GM21381 (cell line): ENCODE results near the gene UNC79.

Experiments
- ATAC-seq: cut with Tn5 transposase; IDR thresholded peaks from one replicate; pipeline ENCODE4 v1.9.1; 2021; ENCODE audit warnings: mild to moderate bottlenecking, moderate library complexity; ENCODE audit not compliant: unreplicated experiment

The UNC79 gene

GRCh38 chr14:93705513-93706156, 274.9 kb downstream of the UNC79 start:
- no peak for ATAC-seq

DNA sequence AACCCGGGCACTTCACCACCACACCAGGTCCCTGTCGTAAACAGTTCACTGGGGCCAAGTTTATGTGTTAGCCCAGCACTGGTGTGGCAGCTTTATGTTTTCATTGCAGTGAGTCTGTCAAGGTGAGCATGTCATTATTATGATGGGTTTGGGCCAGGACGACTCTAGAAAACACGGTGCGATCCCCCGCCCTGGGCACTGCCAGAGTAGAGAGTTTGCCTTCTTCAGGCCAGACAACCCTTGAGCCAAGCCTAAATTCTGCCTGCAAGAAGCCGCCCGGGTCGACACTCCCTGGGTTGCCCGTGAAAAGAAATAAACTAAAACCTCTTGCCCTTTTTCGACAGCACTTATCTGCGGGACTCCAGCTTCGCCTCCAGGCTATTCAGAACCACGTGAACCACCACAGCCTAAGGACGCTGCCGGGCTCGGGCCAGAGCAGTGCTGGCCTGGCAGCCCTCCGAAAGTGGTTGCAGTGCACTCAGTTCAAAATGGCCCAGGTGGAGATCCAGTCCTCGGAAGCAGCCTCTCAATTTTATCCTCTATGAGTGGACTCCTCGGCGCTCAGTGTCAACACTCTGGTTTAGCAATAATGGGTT, 275.7 kb downstream of the UNC79 start:
- ATAC-seq = no peak

GRCh38 chr14:93707475-93707874, 276.7 kb downstream of the UNC79 start:
- no peak for ATAC-seq

DNA sequence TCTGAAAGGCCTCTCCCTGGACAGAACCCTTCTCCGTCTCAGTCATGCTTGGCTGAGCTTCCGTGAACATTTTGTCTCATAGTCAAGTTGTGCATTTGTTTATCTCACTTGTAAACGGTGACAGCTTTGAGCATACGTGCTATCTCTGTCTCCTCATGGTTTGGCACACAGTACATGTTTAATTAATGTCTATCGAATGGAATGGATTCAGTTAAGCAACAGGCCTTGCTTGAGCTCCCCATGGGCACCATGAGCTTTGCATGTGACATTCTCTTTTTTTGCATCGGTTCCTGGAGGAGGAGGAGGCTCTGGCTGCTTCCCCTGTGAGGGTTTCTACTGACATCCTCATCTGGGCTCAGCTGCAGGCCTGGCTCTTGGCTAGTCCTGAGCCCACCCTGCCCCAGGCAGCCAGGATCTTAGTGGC, 277.6 kb downstream of the UNC79 start:
- ATAC-seq = no peak

DNA sequence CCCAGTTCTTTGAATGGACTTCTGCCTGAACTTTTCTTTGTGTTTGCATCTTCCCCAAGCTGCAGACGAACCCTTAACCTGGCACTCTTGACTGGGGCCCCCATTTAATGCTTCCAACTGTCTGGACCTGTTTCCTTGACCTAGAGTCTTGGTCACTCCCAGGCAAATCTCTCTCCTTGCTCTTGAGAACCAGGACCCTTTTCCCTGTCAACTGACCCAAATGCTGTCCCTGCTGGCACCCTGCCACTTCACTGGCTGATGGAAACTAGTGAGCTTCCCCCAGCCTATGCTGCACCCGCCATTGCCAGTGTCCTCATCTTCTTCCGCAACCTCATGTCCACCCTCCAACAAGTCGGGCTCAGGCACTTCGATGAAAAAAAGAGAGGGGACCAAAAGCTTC, 278.1 kb downstream of the UNC79 start:
- ATAC-seq = no peak

GRCh38 chr14:93709249-93709648, 278.5 kb downstream of the UNC79 start:
- no peak for ATAC-seq

DNA sequence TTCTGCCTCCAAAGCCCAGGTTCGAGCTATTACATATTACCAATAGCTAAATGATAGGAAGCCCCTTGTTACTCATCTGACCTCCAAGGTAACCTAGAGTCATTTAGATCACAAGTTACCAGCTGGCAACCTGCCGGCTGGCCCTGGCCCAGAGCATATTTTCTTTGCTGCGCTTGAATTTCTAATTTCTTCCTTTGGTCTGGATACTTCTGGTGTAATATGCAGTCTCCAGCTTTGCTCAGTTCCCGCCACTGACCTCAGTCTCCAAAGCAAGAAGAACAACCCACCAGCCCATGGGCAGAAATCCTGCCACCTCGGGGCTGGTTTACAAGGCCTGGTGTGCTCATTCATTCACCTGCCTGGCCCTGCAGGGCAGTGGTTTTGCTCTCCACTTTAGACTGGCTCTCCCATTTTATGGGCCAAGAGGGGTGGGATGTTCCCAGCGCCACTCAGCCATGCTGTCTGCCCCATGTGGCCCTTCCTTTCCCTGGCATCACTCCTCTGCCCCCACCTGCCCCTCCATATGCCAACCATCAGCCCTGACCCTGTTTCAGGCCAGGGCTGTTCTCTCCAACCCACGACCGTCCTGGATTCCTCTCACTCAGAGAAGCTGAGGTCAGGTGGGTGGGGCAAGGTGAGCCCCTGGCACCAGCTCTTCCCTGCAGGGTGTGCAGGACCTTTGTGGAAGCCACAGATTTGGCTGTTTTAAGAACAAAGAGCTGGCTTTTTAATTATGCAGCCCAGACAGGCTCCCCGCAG, 281.5 kb downstream of the UNC79 start:
- ATAC-seq = no peak

- no peak for ATAC-seq
Observed at GRCh38 chr14:93712838-93713724, 282.3 kb downstream of the UNC79 start.

DNA sequence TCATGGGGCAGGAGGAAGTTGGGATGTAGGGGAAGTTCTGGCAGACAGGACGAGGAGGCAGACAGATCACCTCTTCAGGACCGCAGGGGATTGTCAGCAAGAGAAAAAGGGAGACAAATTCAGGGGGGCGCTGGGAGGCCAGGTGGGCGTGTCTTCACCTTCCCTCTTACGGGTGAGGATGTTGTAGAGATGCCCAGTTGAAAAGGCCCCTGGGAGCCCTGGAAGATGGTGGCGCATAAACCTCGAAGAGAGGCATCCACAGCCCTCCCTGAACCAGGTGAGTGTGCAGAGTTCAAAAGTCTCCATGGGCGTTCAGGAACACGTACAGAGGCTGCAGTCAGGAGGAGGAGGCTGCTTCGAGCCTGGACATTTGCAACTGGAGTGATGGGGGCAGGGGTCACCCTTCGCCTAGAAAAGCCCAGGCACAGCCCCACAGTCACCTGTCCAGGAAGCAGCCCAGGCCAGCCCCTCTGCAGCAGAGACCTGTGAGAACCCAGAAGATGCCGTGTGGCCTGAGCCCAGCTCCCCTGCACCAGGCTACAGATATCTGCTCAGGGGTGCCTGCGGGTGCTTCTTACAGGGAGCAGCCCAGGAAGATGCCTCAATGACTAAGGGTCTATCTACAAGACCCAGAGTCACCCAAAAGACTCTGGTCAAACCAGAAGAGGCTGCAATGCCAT, 283.1 kb downstream of the UNC79 start:
- no peak for ATAC-seq

GRCh38 chr14:93714605-93715004, 283.9 kb downstream of the UNC79 start:
- no peak for ATAC-seq

DNA sequence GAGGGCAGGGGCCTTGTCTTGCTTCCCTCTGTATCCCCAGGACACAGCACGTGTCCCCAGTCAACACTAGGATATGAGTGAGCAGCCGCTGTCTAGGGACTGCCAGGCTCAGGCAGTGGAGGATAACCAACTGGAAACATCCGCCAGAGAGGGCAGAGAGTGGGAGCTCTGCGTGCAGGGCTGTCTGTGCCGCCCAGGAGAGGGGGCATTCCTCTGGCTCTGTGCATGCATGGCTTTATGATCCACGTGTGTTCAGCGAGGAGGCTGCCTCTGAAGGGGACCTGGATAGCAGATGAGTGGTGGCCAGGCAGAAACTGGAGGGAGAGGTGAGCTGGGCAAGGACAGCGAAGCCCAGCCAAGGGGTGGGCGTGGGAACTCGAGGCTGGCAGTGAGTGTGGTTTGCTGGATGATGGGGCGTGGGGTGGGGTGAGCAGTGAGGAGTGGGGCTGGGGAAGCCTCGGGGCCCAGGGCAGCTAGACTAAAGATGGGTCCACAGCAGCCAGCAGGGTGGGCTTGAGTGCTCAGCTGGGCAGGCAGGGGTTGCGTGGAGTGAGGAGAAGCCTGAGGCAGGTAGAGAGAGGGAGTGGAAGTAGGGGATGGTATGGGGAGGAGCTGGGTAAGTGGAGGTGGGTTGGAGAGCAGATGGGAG, 284.7 kb downstream of the UNC79 start:
- ATAC-seq = no peak

- ATAC-seq = no peak
Observed at GRCh38 chr14:93716002-93716745, 285.4 kb downstream of the UNC79 start.

DNA sequence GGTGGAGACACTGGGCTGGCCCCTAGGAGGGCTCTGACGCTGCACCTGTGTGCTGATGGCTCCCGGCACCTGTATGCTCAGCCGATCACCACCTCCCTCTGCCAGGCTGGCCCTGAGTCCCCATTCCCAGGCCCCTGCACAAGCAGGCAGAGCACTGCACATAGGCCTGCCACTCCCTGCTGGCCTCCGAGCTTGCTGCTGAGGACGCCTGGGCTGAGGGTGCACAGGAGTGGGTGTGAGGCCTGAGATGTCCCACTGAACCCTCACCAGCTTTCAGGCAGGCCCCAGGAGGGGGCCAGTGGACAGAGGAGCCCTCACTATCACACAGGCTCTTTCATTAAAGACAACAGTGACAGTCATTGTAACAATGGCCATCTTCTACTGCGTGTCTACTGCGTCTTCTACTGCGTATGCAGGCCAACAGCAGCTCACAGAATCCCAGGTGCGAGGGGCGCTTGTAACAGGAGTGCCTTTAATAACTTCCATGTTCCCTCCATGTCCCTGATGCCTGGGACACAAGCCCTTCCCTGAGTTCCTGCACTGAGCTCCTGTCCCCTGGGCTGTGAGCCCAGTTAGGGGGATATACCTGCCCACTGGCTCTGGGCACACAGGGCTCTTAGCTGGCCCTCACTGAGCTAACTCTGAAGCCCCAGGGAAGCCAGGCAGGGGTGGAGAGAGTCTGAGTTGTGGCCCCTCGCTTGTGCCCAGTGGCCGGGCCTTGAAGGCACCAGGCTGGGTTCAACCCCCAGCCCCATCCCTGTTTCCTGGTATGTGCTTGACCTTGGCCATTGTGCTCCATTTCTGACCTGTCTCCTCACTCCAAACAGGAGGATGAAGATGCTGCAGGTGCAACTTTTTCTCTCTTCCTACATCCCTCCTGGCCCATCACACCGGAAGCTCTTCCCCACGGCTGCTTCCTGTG, 286.3 kb downstream of the UNC79 start:
- ATAC-seq = no peak

- no peak for ATAC-seq
Observed at GRCh38 chr14:93717668-93718320, 287.1 kb downstream of the UNC79 start.

- no peak for ATAC-seq
Observed at GRCh38 chr14:93719256-93719655, 288.5 kb downstream of the UNC79 start.

GRCh38 chr14:93720076-93720815, 289.5 kb downstream of the UNC79 start:
- ATAC-seq = no peak

DNA sequence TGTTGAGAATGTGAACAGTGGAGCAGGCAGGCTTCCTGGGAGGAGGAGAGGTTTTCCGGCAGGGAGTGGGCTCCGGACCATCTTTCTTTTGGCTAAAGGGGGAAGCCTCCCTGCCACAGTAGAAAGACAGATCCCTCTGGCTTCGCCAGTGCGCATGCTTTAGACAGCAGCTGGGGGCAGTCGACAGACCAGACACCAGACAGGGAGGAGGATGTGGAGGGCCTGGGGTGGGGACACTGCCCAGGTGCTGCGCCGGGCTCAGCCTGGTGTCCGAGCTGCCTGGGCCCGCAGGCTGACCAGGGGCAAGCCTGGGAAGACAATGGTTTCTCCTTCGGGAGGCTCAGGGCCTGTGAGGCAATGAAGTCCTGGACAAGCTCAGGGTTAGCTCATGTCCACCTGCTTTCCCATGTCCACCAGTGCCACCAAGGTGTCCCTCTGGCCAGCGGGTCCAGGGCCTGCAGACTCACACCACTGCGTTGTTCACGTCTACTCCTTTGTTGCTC, 290.3 kb downstream of the UNC79 start:
- no peak for ATAC-seq
